Adrenal gland (tissue), 5 donors: ENCODE data around the gene SDR42E2.

Source experiments
- POLR2A ChIP-seq, 2 donors: fragments of 450-650 bp; IDR thresholded peaks; one replicate each; pipeline ENCODE4 v1.6.1; 2017; ENCODE audit warnings: antibody characterized with exemption in 2 of 2, mild to moderate bottlenecking in 2 of 2, moderate library complexity in 1 of 2
- TF ChIP-seq, protein P1 (sequence below), 6 experiments: fragments of 450-650 bp in 4 of 6; fragments of 200-600 bp in 2 of 6; sonication (generic) in 1 of 6; IDR thresholded peaks; 1 replicate in 5 of 6; 2 replicates in 1 of 6; pipeline versions ENCODE4 v1.5.1 to v1.8.0; 2016 to 2021; ENCODE audit warnings: antibody characterized with exemption in 6 of 6, mild to moderate bottlenecking in 2 of 6, moderate library complexity in 1 of 6
- donor health status: DM: no; HTN: no; CAD: no.

DNA sequence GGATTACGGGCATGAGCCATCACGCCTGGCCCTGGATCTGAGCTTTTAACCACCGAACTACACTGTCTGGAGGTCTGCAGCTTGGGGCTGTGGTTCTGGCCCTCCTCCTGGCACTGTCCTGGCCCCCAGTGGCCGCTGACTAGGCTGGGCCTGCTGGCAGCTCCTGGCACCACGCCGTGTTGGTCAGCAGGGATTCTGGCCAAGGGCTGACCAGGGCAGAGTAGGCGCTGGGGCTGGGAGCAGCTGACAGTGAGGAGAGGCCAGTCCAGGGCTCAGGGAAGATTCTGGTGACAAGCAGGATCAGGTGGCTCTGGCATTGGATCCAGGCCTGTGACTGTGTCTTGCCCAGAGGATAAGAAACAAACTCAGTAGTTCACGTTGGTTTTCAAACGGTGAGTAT is 58.4 kb downstream of the SDR42E2 start:
- TF ChIP-seq, protein P1, sequence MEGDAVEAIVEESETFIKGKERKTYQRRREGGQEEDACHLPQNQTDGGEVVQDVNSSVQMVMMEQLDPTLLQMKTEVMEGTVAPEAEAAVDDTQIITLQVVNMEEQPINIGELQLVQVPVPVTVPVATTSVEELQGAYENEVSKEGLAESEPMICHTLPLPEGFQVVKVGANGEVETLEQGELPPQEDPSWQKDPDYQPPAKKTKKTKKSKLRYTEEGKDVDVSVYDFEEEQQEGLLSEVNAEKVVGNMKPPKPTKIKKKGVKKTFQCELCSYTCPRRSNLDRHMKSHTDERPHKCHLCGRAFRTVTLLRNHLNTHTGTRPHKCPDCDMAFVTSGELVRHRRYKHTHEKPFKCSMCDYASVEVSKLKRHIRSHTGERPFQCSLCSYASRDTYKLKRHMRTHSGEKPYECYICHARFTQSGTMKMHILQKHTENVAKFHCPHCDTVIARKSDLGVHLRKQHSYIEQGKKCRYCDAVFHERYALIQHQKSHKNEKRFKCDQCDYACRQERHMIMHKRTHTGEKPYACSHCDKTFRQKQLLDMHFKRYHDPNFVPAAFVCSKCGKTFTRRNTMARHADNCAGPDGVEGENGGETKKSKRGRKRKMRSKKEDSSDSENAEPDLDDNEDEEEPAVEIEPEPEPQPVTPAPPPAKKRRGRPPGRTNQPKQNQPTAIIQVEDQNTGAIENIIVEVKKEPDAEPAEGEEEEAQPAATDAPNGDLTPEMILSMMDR (IDR thresholded peaks at IDR 0.05): peak in 1 of 6 experiments; percentile 13
- TF ChIP-seq POLR2A (IDR thresholded peaks at IDR 0.05): peak in 1 of 2 donors; percentile 40
